ENCODE results near the gene SYNE3.

The SYNE3 gene

DNA sequence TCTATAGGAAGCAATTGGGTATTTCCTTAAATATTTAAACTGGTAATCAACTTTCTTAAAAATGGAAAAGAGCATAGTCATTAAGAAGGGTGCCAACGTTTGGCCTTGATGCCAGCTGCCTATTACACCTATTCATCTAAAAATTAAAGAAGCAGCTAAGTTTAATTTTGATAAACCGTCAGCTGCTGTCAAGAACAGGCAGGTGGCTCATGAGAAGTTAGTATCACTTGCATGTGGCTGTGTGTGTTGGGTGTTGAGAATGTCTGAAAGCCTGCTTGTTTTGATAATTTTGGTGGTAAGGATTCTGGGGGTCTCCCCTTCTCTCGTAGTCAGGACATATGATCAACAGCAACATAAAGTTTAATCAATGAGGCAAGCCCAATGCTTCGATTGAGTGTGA lies 24.9 kb upstream of the SYNE3 start:
- ChIA-PET POLR2A (ENCODE audit: low non-redundant PET) (no interaction called here), CTCF (interaction anchor here (0.6 to 0.7 kb wide), 3 partner anchors 23 to 608 kb away, joined by 3 to 4 read pairs (median 3); no protein-coding TSS in a partner anchor)
- TF ChIP-seq CTCF (conservative IDR thresholded peaks at IDR 0.05; ENCODE audit: low read depth) = no peak
- no peak for DNase-seq (ENCODE audit: low spot score)
- H3K27ac ChIP-seq = no peak overlapping the region

DNA sequence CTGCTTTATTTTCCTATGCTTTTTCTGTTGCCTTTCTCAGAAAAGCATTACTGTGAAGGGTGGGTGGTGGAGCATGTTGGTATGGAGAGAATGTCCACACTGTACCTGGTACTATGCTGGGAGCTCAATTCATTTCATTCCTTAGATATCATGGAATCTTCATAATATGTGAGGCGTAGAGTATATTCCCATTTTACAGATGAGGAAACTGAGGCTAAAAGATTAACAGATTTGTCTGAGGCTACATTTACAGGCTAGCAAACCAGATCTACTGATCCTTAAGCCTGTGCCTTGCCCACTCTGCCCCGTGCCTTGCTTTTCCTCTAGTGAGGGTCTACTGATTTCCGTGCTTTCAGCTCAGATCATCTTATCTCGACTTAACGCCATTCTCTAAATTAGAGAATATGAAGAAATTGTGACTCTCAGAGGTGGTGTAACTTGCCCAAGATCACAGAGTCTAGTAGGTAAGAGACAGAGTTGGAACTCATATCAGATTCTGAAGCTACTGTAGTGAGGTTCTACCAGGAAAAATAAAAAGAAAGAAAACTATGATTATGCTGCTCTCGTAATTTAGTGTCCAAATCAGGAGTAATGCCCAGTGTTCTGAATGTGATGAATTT lies 23.9 kb upstream of the SYNE3 start:
- CTCF ChIA-PET = no interaction called here
- no peak for DNase-seq (ENCODE audit: low spot score)
- no peak overlapping the region for H3K27ac ChIP-seq
- POLR2A ChIA-PET (ENCODE audit: low non-redundant PET) = no interaction called here
- no peak for TF ChIP-seq CTCF (conservative IDR thresholded peaks at IDR 0.05; ENCODE audit: low read depth)

DNA sequence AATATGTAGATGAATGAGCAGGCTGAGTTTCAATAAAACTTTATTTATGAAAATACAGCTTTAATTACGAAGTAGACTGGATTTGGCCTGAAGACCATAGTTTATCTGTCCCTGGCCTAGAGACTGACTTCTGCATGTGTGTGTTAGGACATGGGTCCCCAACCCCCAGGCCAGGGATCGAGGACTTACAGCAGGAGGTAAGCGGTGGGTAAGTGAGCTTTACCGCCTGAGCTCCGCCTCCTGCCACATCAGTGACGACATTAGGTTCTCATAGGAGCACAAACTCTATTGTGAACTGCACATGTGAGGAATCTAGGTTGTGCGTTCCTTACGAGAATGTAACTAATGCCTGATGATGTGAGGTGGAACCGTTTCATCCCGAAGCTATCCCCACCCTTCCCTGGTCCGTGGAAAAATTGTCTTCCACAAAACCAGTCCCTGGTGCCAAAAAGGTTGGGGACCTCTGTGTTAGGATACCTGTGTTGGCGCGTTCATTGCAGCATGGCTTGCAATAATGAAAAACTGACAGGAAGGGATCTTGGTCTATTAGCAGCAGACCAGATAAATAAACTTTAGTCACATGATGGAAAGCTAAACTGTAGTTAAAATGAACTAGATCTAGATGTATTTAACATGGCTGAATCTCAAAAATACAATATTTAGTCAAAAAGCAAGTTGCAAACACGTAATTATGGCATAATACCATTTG lies 22.5 kb upstream of the SYNE3 start:
- CTCF ChIA-PET = interaction anchor here (0.5 to 0.8 kb wide), 2 partner anchors 97 to 671 kb away, joined by 3 read pairs; no protein-coding TSS in a partner anchor
- DNase-seq (ENCODE audit: low spot score) = no peak
- POLR2A ChIA-PET (ENCODE audit: low non-redundant PET) = no interaction called here

DNA sequence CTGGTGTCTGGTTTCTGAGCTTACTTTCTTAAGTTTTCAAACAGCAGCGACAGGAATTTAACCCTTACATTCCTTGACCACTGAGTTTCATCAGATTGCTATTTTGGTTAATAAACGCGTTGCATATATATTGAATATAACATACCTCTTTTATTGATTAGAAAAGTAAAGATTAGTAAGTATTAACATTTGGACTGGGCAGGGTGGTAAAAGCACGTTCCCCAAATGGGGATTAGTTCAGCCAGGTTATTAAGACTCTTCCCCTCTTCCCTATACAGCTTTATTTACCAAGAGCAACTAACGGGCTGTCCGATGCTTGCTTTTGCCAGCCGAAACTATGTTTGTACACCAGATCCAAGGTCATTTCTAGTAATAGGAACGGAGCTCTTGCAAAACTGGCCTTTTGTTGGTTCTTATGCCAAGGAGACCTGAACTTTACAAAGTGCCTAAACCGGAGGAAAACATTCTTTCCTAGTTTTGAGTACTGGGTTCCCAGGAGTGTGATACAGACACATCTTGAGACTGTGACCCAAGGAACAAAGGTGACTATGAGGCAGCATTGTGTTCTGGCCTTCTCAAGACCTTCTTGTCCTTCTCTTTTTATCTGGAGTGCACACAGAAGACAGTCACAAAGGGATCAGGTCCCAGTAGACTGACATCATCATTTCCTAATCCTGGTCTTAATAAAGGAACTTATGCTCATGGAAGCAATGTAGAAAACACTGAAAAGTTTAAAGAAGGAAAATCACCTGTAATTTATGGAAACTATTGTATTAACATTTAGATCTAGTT lies 21.0 kb upstream of the SYNE3 start:
- DNase-seq (ENCODE audit: low spot score) = no peak
- ChIA-PET POLR2A (ENCODE audit: low non-redundant PET) (no interaction called here), CTCF (no interaction called here)
- TF ChIP-seq CTCF (conservative IDR thresholded peaks at IDR 0.05; ENCODE audit: low read depth) = no peak
- no peak overlapping the region for H3K27ac ChIP-seq

More for the DNA sequence above, 22.5 kb upstream of the SYNE3 start:
- TF ChIP-seq CTCF (conservative IDR thresholded peaks at IDR 0.05; ENCODE audit: low read depth) = no peak
- H3K27ac ChIP-seq = no peak overlapping the region

DNA sequence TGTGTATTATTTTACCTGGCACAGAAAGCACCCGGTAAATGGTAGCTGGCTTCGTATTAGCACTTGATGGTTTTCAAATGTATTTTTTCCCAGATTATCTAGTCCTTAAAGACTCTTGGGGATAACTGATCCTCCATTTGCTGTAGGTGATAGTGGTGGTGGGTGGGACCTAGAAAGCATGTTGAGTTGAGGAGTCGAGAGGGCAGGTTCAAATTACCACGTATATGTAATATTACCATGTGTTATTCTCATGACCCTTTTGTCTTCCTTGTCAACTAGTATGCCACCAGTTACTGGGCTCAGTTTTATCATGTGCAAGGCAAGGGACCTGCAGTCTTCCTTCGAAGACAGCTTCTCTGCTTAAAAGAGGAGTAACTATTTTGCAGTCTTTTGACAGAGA lies 20.2 kb upstream of the SYNE3 start:
- ChIA-PET POLR2A (ENCODE audit: low non-redundant PET) (no interaction called here), CTCF (interaction anchor here (0.7 kb wide), 1 partner anchor 14 kb away, joined by 3 read pairs; no protein-coding TSS in a partner anchor)
- no peak for TF ChIP-seq CTCF (conservative IDR thresholded peaks at IDR 0.05; ENCODE audit: low read depth)
- no peak for DNase-seq (ENCODE audit: low spot score)
- H3K27ac ChIP-seq = no peak overlapping the region

GRCh38 chr14:95536036-95536593 lies 19.7 kb upstream of the SYNE3 start:
- no peak for DNase-seq (ENCODE audit: low spot score)
- peak overlapping the region; percentile 88 for H3K27ac ChIP-seq
- no peak for TF ChIP-seq CTCF (conservative IDR thresholded peaks at IDR 0.05; ENCODE audit: low read depth)
- ChIA-PET CTCF (interaction anchor here (0.7 to 0.8 kb wide), 2 partner anchors 13 to 94 kb away, joined by 3 read pairs; no protein-coding TSS in a partner anchor), POLR2A (ENCODE audit: low non-redundant PET) (no interaction called here)

All from RWPE1 (cell line).